ENCODE data around the gene CD164L2.

Gene CD164L2

DNA sequence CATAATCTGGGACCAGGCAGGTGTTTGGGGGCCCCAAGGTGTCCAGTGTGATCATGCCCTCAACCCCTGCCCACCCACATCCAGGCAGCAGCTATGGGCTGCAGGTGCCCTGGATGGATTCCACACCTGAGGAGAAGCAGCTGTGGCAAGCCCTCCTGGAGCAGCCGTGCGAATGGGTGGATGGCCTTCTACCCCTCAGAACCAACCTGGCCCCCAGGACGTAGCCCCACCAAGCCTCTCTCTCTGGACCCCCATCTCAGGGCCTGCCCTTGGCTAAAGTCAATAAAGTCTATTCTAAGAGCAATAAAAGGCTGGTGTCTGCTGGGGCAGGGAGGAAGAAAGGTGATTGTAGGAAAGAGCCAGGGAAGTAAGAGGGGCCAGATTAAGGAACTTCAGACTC, 29.5 kb downstream of the CD164L2 start:
- Histone ChIP-seq H3K27ac (peak overlapping the region; percentile 60), H3K36me3 (peaks cover 57% of the 10 kb centered on the region)

GRCh38 chr1:27353166-27353565, 30.0 kb downstream of the CD164L2 start:
- H3K4me3 ChIP-seq (ENCODE audit: low read depth in 1 of 2, low read length in 1 of 2): no peak overlapping the region
- TF ChIP-seq, protein P1, sequence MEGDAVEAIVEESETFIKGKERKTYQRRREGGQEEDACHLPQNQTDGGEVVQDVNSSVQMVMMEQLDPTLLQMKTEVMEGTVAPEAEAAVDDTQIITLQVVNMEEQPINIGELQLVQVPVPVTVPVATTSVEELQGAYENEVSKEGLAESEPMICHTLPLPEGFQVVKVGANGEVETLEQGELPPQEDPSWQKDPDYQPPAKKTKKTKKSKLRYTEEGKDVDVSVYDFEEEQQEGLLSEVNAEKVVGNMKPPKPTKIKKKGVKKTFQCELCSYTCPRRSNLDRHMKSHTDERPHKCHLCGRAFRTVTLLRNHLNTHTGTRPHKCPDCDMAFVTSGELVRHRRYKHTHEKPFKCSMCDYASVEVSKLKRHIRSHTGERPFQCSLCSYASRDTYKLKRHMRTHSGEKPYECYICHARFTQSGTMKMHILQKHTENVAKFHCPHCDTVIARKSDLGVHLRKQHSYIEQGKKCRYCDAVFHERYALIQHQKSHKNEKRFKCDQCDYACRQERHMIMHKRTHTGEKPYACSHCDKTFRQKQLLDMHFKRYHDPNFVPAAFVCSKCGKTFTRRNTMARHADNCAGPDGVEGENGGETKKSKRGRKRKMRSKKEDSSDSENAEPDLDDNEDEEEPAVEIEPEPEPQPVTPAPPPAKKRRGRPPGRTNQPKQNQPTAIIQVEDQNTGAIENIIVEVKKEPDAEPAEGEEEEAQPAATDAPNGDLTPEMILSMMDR (IDR thresholded peaks at IDR 0.05): no peak
- H3K27ac ChIP-seq: peak overlapping the region; percentile 60
- H3K27me3 ChIP-seq: no peaks in the 10 kb centered on the region
- H3K9me3 ChIP-seq: no peaks in the 10 kb centered on the region
- peaks cover 59% of the 10 kb centered on the region for H3K36me3 ChIP-seq
- H3K4me1 ChIP-seq (ENCODE audit: control insufficient read depth in 1 of 2, insufficient read depth in 1 of 2, low read depth in 1 of 2, low read length in 1 of 2): peaks cover 13 to 34% of the 10 kb centered on the region in 2 experiments

More for the DNA sequence above, 29.5 kb downstream of the CD164L2 start:
- Histone ChIP-seq H3K27me3 (peaks cover 2% of the 10 kb centered on the region), H3K4me1 (ENCODE audit: control insufficient read depth in 1 of 2, insufficient read depth in 1 of 2, low read depth in 1 of 2, low read length in 1 of 2) (peaks cover 13 to 34% of the 10 kb centered on the region in 2 experiments), H3K4me3 (ENCODE audit: low read depth in 1 of 2, low read length in 1 of 2) (no peak overlapping the region), H3K9me3 (no peaks in the 10 kb centered on the region)
- TF ChIP-seq, protein P1 (IDR thresholded peaks at IDR 0.05): no peak

DNA sequence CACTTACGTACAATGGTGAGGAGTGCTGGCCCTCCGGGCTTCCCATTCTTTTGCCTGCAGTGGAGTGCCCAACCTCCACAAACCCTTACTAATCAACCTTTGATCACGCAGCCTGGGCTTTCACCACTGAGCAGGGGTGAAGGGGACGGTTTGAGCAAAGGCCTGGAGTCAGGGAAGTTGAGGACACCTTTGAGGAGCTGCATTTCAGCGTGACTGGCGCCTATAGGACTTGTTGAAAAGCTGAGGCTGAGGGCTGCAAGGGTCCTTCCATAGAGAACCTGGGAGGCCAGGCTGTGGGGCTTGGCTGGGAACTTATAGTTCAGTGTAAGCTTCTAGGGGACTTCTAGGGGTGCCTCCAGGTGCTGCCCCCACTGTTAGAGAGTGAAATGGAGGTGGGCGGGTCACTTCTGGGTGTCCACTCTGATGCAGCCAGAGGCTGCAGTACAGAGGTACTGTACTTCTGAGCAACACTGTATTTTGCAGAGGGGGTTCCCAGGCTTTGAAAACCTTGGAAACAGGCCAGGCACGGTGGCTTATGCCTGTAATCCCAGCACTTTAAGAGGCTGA, 31.5 kb downstream of the CD164L2 start:
- no peaks in the 10 kb centered on the region for H3K9me3 ChIP-seq
- peaks cover under 1 to 20% of the 10 kb centered on the region in 2 experiments for H3K4me1 ChIP-seq (ENCODE audit: control insufficient read depth in 1 of 2, insufficient read depth in 1 of 2, low read depth in 1 of 2, low read length in 1 of 2)
- no peaks in the 10 kb centered on the region for H3K27me3 ChIP-seq
- H3K27ac ChIP-seq: no peak overlapping the region
- no peak overlapping the region for H3K4me3 ChIP-seq (ENCODE audit: low read depth in 1 of 2, low read length in 1 of 2)
- TF ChIP-seq, protein P1 (IDR thresholded peaks at IDR 0.05): no peak
- H3K36me3 ChIP-seq: peaks cover 75% of the 10 kb centered on the region

DNA sequence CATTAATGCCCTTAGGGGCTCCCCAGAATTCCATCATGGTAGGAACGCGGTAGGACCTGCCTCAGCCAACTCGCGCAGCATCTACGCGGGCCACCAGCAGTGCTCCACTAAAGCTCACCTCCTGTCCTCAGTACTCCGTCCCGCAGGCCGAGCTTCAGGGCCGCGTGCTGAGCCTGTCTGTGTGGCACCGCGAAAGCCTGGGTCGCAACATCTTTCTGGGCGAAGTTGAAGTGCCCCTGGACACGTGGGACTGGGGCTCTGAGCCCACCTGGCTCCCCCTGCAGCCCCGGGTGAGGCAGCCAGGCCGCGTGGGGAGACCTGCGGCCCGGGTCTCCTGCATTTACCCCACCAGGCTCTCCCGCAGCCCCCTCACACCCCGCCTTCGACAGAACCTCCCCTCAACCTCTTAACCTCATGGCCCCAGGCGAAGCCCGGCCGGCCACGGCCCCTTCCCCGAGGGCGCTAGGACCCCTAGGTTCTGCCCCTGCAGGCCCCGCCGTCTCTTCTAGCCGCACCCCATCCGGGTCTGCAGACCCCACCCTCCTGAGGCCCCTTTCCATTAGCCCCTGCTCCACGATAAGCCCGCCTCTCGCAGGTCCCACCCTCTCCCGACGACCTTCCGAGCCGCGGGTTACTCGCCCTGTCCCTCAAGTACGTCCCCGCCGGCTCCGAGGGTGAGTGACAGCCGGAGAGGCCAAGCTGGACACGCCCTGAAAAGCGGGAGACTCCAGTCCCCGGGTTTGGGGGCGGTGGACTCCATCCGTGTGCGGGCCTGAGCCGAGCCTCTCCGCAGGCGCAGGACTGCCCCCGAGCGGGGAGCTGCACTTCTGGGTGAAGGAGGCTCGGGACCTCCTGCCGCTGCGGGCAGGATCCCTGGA, 32.2 kb downstream of the CD164L2 start:
- Histone ChIP-seq H3K9me3 (no peaks in the 10 kb centered on the region), H3K27ac (no peak overlapping the region), H3K36me3 (peaks cover 80% of the 10 kb centered on the region), H3K4me3 (ENCODE audit: low read depth in 1 of 2, low read length in 1 of 2) (no peak overlapping the region), H3K4me1 (ENCODE audit: control insufficient read depth in 1 of 2, insufficient read depth in 1 of 2, low read depth in 1 of 2, low read length in 1 of 2) (peaks cover 0 to 13% of the 10 kb centered on the region in 2 experiments), H3K27me3 (no peaks in the 10 kb centered on the region)
- TF ChIP-seq, protein P1 (IDR thresholded peaks at IDR 0.05): no peak

DNA sequence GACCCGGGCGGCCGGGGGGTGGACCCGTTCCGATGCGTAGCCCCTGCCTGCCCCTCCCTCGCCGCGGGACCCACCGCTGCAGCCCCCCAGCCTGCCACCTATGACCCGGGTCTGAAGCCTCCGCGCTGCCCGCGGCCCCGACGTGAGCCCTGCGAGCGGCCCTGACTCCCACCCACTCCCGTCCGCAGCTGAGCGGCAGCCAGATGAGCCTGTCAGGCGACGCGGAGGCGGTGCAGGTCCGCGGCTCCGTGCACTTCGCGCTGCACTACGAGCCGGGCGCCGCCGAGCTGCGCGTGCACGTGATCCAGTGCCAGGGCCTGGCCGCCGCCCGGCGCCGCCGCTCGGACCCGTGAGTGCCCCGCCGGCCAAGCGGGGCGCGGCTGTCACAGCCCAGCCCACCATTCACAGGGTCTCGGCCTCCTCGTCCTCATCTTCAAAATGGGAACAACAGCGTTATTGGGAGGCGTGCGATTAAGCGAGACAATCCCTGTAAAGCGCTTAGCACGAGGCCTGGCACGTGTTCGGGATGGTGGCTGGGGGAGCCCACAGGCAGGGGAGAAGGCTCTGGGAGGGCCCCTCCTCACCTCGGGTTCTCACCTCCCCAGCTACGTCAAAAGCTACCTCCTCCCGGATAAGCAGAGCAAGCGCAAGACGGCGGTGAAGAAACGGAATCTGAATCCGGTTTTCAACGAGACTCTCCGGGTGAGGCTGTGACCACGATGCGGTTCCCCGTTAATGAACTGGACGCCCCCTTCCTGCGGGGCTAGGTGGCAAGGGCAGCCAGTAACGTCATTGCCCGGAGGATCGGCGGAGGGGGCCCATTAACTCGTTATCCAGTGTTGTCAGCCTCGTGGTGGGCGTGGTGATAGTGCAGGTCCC, 33.1 kb downstream of the CD164L2 start:
- Histone ChIP-seq H3K9me3 (no peaks in the 10 kb centered on the region), H3K4me1 (ENCODE audit: control insufficient read depth in 1 of 2, insufficient read depth in 1 of 2, low read depth in 1 of 2, low read length in 1 of 2) (peaks cover 4 to 15% of the 10 kb centered on the region in 2 experiments), H3K4me3 (ENCODE audit: low read depth in 1 of 2, low read length in 1 of 2) (peak overlapping the region in 1 of 2 experiments; percentile 40), H3K36me3 (peaks cover 76% of the 10 kb centered on the region), H3K27me3 (no peaks in the 10 kb centered on the region), H3K27ac (no peak overlapping the region)
- TF ChIP-seq, protein P1 (IDR thresholded peaks at IDR 0.05): no peak
